GM12873 (cell line): ENCODE results near the gene EOLA2.

Experiments
- CTCF ChIP-seq: IDR thresholded peaks from 2 replicates; pipeline ENCODE4 v1.5.1; 2012; ENCODE audit warnings: low read depth, mild to moderate bottlenecking, moderate library complexity, low read length, control low read depth; ENCODE audit not compliant: insufficient read depth; ENCODE audit errors: missing control alignments

The EOLA2 gene

DNA sequence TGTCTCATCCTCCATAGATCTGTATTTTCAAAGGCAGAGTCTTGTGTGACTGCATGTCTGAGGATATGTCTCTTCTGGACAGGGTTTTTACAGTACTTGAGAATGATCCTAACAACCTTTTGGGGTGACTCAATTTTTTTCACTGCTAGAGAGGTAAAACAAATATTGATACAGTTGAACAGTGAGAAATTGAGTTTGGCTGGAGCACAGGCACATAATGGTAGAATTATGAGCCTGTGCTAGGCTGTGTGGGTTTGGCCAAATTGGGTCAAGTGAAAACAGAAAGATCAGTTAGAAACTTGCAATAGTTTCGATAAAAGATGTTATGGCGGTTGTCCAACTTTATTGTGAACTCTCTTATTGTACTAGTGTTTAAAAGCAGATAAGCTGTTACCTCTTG, 23.3 kb upstream of the EOLA2 start:
- TF ChIP-seq CTCF, result no peak

- TF ChIP-seq CTCF, result peak; percentile 46
These were observed 12.4 kb upstream of the EOLA2 start for GRCh38 chrX:149950681-149951080.

GRCh38 chrX:149949743-149950436, 11.6 kb upstream of the EOLA2 start:
- TF ChIP-seq CTCF, result no peak

- TF ChIP-seq CTCF, result no peak
These were observed 9.7 kb upstream of the EOLA2 start for GRCh38 chrX:149948016-149948415.

DNA sequence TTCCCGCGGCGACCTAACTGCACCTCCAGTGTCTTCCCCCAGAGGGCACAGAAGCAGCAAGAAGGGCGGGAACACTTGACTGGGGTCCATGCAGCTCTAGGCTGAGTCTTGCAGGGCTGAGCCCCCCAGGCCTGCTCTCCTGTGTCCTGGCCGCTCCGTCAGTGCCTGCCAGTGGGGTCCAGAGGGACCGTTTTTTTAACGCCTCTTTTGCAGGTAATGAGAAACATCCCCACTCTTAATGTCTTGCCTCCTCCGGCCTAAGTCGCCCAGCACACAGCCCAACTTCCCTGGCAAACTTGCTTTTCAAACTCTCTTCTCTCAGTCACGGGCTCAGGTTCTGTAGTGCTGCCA, 2.4 kb upstream of the EOLA2 start:
- TF ChIP-seq CTCF, result peak; percentile 59

GRCh38 chrX:149939905-149940673, 1.8 kb upstream of the EOLA2 start:
- no peak for TF ChIP-seq CTCF

- TF ChIP-seq CTCF, result no peak
These were observed 1.3 kb upstream of the EOLA2 start for GRCh38 chrX:149939655-149939904.
